Aorta (tissue), 5 donors: Measurements from ENCODE around the gene COL24A1. TPM values are rescaled to one million over a fixed set of nuclear protein-coding genes. Genes with fewer than 3 reads are reported as not detected.

ENCODE experiments used
- ATAC-seq: fragments of 200-7000 bp; cut with Tn5 transposase; one replicate; pipeline ENCODE4 v1.9.1; 2022; ENCODE audit warnings: moderate library complexity; ENCODE audit not compliant: low FRiP score
- DNase-seq, 2 donors: peaks; one replicate each; pipeline ENCODE4 v3.0.0-alpha.2; 2020
- H3K27ac ChIP-seq, 2 donors: one replicate each; pipeline ENCODE4 v1.5.1; 2013; ENCODE audit warnings: low read length in 2 of 2, mild to moderate bottlenecking in 2 of 2, moderate library complexity in 2 of 2, control low read depth in 1 of 2, inconsistent platforms in 1 of 2, low read depth in 1 of 2
- H3K27me3 ChIP-seq, 2 donors: one replicate each; pipeline ENCODE4 v1.6.1; 2013; ENCODE audit warnings: control low read depth in 1 of 2, low read length in 1 of 2, mild to moderate bottlenecking in 1 of 2, moderate library complexity in 1 of 2; ENCODE audit not compliant: insufficient read depth in 2 of 2, control insufficient read depth in 1 of 2
- H3K36me3 ChIP-seq, 2 donors: one replicate each; pipeline ENCODE4 v1.6.1; 2013; ENCODE audit warnings: control low read depth in 1 of 2, low read length in 1 of 2, mild to moderate bottlenecking in 1 of 2; ENCODE audit not compliant: insufficient read depth in 2 of 2, control insufficient read depth in 1 of 2
- H3K4me1 ChIP-seq, 2 donors: one replicate each; pipeline ENCODE4 v1.6.1; 2013; ENCODE audit warnings: low read length in 2 of 2, control low read depth in 1 of 2, mild to moderate bottlenecking in 1 of 2, moderate library complexity in 1 of 2; ENCODE audit not compliant: insufficient read depth in 2 of 2, control insufficient read depth in 1 of 2
- H3K4me3 ChIP-seq, 2 donors: one replicate each; pipeline ENCODE4 v1.5.1; 2013; ENCODE audit warnings: low read length in 2 of 2, control low read depth in 1 of 2, mild to moderate bottlenecking in 1 of 2
- H3K9me3 ChIP-seq: one replicate; pipeline ENCODE4 v1.6.1; 2013; ENCODE audit warnings: mild to moderate bottlenecking, low read length; ENCODE audit not compliant: control insufficient read depth
- WGBS, 2 donors: extraction: QIAGEN DNeasy Blood & Tissue Kit; methylation state at CpG; one replicate each; pipeline ENCODE4 v1.1.7; 2013; 5-methylcytosine and 5-hydroxymethylcytosine counted together
- intact Hi-C, 2 donors: fragments of 100-400 bp; cut with DNase I; formaldehyde crosslinking; loops; one replicate each; pipeline versions ENCODE4 v1.14.2 to v1.15.0; 2022
- polyA plus RNA-seq, 2 donors: library from polyadenylated mRNA; stranded (reverse); fragments of 200-250 nt; gene quantifications; one replicate each; pipeline ENCODE4 v1.2.3, GENCODE V29; 2013
- total RNA-seq, 2 donors: library from RNA; stranded (reverse); fragmentation: NEBNext Ultra II Directional; extraction: Animal tissue kit (Norgen Biotek cat#: 25700); gene quantifications; one replicate each; pipeline ENCODE4 v1.2.1, GENCODE V29; 2021
- donor health status: healthy with polysubstance abuse.
- donor health status: Bipolar disorder and iron deficiency.
- donor health status: DM: no; HTN: no; CAD: no.
- donor health status: DM: no; HTN: no; CAD: no.
- donor health status: DM: yes; HTN: yes; CAD: no.

The COL24A1 gene
- total and polyA plus RNA-seq, 4 donors, result 0.31 to 3.0 (median 1.3) TPM

- ATAC-seq, result no peak
- intact Hi-C loops, result no loop called here
Observed at GRCh38 chr1:86062453-86062852, 94.1 kb downstream of the COL24A1 start.

GRCh38 chr1:86061551-86061990 lies 95.0 kb downstream of the COL24A1 start:
- ATAC-seq, result no peak
- Histone ChIP-seq H3K27ac (no peak overlapping the region), H3K9me3 (no peaks in the 10 kb centered on the region), H3K4me3 (no peak overlapping the region), H3K36me3 (no peaks in the 10 kb centered on the region), H3K4me1 (no peaks in the 10 kb centered on the region), H3K27me3 (no peaks in the 10 kb centered on the region)
- intact Hi-C loops, result no loop called here
- WGBS, 2 donors, result 11 to 17% methylated on average over 2 of the region's 2 CpGs
- DNase-seq, result no peak

More at GRCh38 chr1:86062453-86062852, 94.1 kb downstream of the COL24A1 start:
- Histone ChIP-seq H3K27ac (no peak overlapping the region), H3K4me3 (no peak overlapping the region), H3K36me3 (no peaks in the 10 kb centered on the region), H3K4me1 (no peaks in the 10 kb centered on the region), H3K9me3 (no peaks in the 10 kb centered on the region), H3K27me3 (no peaks in the 10 kb centered on the region)
- DNase-seq, result no peak
- 42 to 44% methylated on average over 3 of the region's 3 CpGs for WGBS, 2 donors

- H3K36me3 ChIP-seq, result no peaks in the 10 kb centered on the region
- H3K4me1 ChIP-seq, result no peaks in the 10 kb centered on the region
- H3K4me3 ChIP-seq, result no peak overlapping the region
- DNase-seq (no peak), ATAC-seq (no peak)
- 87 to 90% methylated on average over 2 of the region's 2 CpGs for whole genome bisulfite sequencing, 2 donors
- intact Hi-C loops, result no loop called here
- no peaks in the 10 kb centered on the region for H3K9me3 ChIP-seq
- no peak overlapping the region for H3K27ac ChIP-seq
- H3K27me3 ChIP-seq, result no peaks in the 10 kb centered on the region
Observed at GRCh38 chr1:86054396-86054795, 102.2 kb downstream of the COL24A1 start.

- DNase-seq, result no peak
- Histone ChIP-seq H3K4me3 (no peak overlapping the region), H3K27ac (no peak overlapping the region), H3K36me3 (no peaks in the 10 kb centered on the region), H3K4me1 (no peaks in the 10 kb centered on the region), H3K27me3 (no peaks in the 10 kb centered on the region), H3K9me3 (no peaks in the 10 kb centered on the region)
- WGBS, 2 donors, result 85 to 87% methylated on average over 2 of the region's 2 CpGs
- ATAC-seq, result no peak
- intact Hi-C loops, result no loop called here
Observed at GRCh38 chr1:86052948-86053698, 103.4 kb downstream of the COL24A1 start.

- intact Hi-C loops, result no loop called here
- Histone ChIP-seq H3K4me3 (no peak overlapping the region), H3K4me1 (peaks cover 0 to 2% of the 10 kb centered on the region in 2 donors), H3K27ac (no peak overlapping the region), H3K36me3 (no peaks in the 10 kb centered on the region), H3K27me3 (no peaks in the 10 kb centered on the region), H3K9me3 (no peaks in the 10 kb centered on the region)
- DNase-seq, result no peak
- ATAC-seq, result no peak
- 48 to 66% methylated on average over 1 of the region's 1 CpG for WGBS, 2 donors
Observed at GRCh38 chr1:86035101-86035500, 121.5 kb downstream of the COL24A1 start.

- WGBS, 2 donors, result 70 to 84% methylated on average over 1 of the region's 1 CpG
- Histone ChIP-seq H3K27me3 (no peaks in the 10 kb centered on the region), H3K4me3 (no peak overlapping the region), H3K36me3 (no peaks in the 10 kb centered on the region), H3K4me1 (peaks cover 0 to 2% of the 10 kb centered on the region in 2 donors), H3K9me3 (no peaks in the 10 kb centered on the region), H3K27ac (no peak overlapping the region)
- DNase-seq (no peak), ATAC-seq (no peak)
- intact Hi-C loops, result no loop called here
Observed at GRCh38 chr1:86030180-86030579, 126.4 kb downstream of the COL24A1 start.

GRCh38 chr1:86018283-86018923 lies 138.2 kb downstream of the COL24A1 start:
- H3K27ac ChIP-seq, result no peak overlapping the region
- intact Hi-C loops, result no loop called here
- H3K36me3 ChIP-seq, result no peaks in the 10 kb centered on the region
- no peaks in the 10 kb centered on the region for H3K27me3 ChIP-seq
- H3K9me3 ChIP-seq, result no peaks in the 10 kb centered on the region
- 33 to 44% methylated on average over 2 of the region's 2 CpGs for WGBS, 2 donors
- ATAC-seq, result no peak
- H3K4me3 ChIP-seq, result no peak overlapping the region
- DNase-seq, result no peak
- no peaks in the 10 kb centered on the region for H3K4me1 ChIP-seq

GRCh38 chr1:86016076-86016759 lies 140.4 kb downstream of the COL24A1 start:
- DNase-seq, result no peak
- no peak for ATAC-seq
- no peak overlapping the region for H3K4me3 ChIP-seq
- no peak overlapping the region for H3K27ac ChIP-seq
- intact Hi-C loops, result no loop called here
- H3K36me3 ChIP-seq, result no peaks in the 10 kb centered on the region
- no peaks in the 10 kb centered on the region for H3K4me1 ChIP-seq
- no peaks in the 10 kb centered on the region for H3K27me3 ChIP-seq
- H3K9me3 ChIP-seq, result no peaks in the 10 kb centered on the region
- WGBS, 2 donors, result 92 to 97% methylated on average over 2 of the region's 2 CpGs
